NT2/D1 (cell line): ENCODE results near the gene DGCR6L.

Experiments used
- DNase-seq: peaks from one replicate; pipeline ENCODE4 v3.0.0-alpha.2; 2011; ENCODE audit warnings: low read depth, low spot score
- H3K27me3 ChIP-seq: 2 replicates; pipeline ENCODE4 v1.6.0; 2011; ENCODE audit warnings: mild to moderate bottlenecking; ENCODE audit not compliant: insufficient read length, insufficient read depth
- H3K36me3 ChIP-seq: 2 replicates; pipeline ENCODE4 v1.6.1; 2011; ENCODE audit warnings: mild to moderate bottlenecking, low read length, mixed read lengths; ENCODE audit not compliant: insufficient read depth, insufficient read length
- H3K4me1 ChIP-seq: 2 replicates; pipeline ENCODE4 v1.5.1; 2011; ENCODE audit not compliant: insufficient read depth, insufficient read length
- H3K4me3 ChIP-seq: 2 replicates; pipeline ENCODE4 v1.5.1; 2011; ENCODE audit warnings: low read depth; ENCODE audit not compliant: insufficient read length
- H3K9ac ChIP-seq: 2 replicates; pipeline ENCODE4 v1.6.0; 2011; ENCODE audit warnings: low read depth; ENCODE audit not compliant: insufficient read length
- H3K9me3 ChIP-seq: 2 replicates; pipeline ENCODE4 v1.5.1; 2011; ENCODE audit warnings: mild to moderate bottlenecking, low read length; ENCODE audit not compliant: insufficient read depth
- SUZ12 ChIP-seq: IDR thresholded peaks from 2 replicates; pipeline ENCODE4 v1.6.1; 2011; ENCODE audit not compliant: insufficient read length, insufficient read depth; ENCODE audit errors: extremely low read depth
- YY1 ChIP-seq: IDR thresholded peaks from 2 replicates; pipeline ENCODE4 v1.6.1; 2011; ENCODE audit not compliant: insufficient read length, insufficient read depth
- ZNF274 ChIP-seq: IDR thresholded peaks from 2 replicates; pipeline ENCODE4 v1.6.1; 2011; ENCODE audit warnings: mild to moderate bottlenecking, low read depth, low read length

DGCR6L gene

GRCh38 chr22:20302438-20303228, 17.2 kb downstream of the DGCR6L start:
- no peak for DNase-seq
- Histone ChIP-seq H3K9me3 (no peaks in the 10 kb centered on the region), H3K36me3 (no peaks in the 10 kb centered on the region), H3K9ac (no peak overlapping the region), H3K4me3 (no peak overlapping the region), H3K4me1 (peaks cover 2% of the 10 kb centered on the region), H3K27me3 (peaks cover 35% of the 10 kb centered on the region)
- no peak for TF ChIP-seq ZNF274
- no peak for TF ChIP-seq SUZ12
- no peak for TF ChIP-seq YY1

GRCh38 chr22:20299746-20300136, 20.1 kb downstream of the DGCR6L start:
- TF ChIP-seq YY1 (no peak), ZNF274 (no peak), SUZ12 (no peak)
- no peak for DNase-seq
- no peaks in the 10 kb centered on the region for H3K9me3 ChIP-seq
- peaks cover 45% of the 10 kb centered on the region for H3K27me3 ChIP-seq
- peaks cover 2% of the 10 kb centered on the region for H3K4me1 ChIP-seq
- H3K36me3 ChIP-seq, result no peaks in the 10 kb centered on the region
- H3K4me3 ChIP-seq, result peak overlapping the region; percentile 43
- H3K9ac ChIP-seq, result peak overlapping the region; percentile 72

- DNase-seq, result peak; percentile 18
- TF ChIP-seq YY1 (no peak), SUZ12 (no peak), ZNF274 (no peak)
Observed at GRCh38 chr22:20298803-20299745, 20.8 kb downstream of the DGCR6L start.

GRCh38 chr22:20298110-20298802, 21.6 kb downstream of the DGCR6L start:
- no peaks in the 10 kb centered on the region for H3K36me3 ChIP-seq
- H3K4me3 ChIP-seq, result peak overlapping the region; percentile 40
- peaks cover 45% of the 10 kb centered on the region for H3K27me3 ChIP-seq
- DNase-seq, result no peak
- H3K4me1 ChIP-seq, result peaks cover 2% of the 10 kb centered on the region
- peak overlapping the region; percentile 64 for H3K9ac ChIP-seq
- H3K9me3 ChIP-seq, result no peaks in the 10 kb centered on the region
- no peak for TF ChIP-seq YY1
- TF ChIP-seq ZNF274, result no peak
- TF ChIP-seq SUZ12, result no peak

More at GRCh38 chr22:20298803-20299745, 20.8 kb downstream of the DGCR6L start:
- peak overlapping the region; percentile 64 for H3K9ac ChIP-seq
- no peaks in the 10 kb centered on the region for H3K36me3 ChIP-seq
- H3K9me3 ChIP-seq, result no peaks in the 10 kb centered on the region
- H3K27me3 ChIP-seq, result peaks cover 45% of the 10 kb centered on the region
- H3K4me1 ChIP-seq, result peaks cover 2% of the 10 kb centered on the region
- peak overlapping the region; percentile 43 for H3K4me3 ChIP-seq

GRCh38 chr22:20297414-20298109, 22.3 kb downstream of the DGCR6L start:
- H3K4me3 ChIP-seq, result no peak overlapping the region
- no peak for DNase-seq
- H3K27me3 ChIP-seq, result peaks cover 45% of the 10 kb centered on the region
- no peaks in the 10 kb centered on the region for H3K36me3 ChIP-seq
- no peak for TF ChIP-seq ZNF274
- H3K9ac ChIP-seq, result no peak overlapping the region
- no peaks in the 10 kb centered on the region for H3K4me1 ChIP-seq
- no peaks in the 10 kb centered on the region for H3K9me3 ChIP-seq

- no peaks in the 10 kb centered on the region for H3K36me3 ChIP-seq
- H3K27me3 ChIP-seq, result peaks cover 41% of the 10 kb centered on the region
- no peaks in the 10 kb centered on the region for H3K9me3 ChIP-seq
- no peak for TF ChIP-seq SUZ12
- TF ChIP-seq YY1, result no peak
- no peak for TF ChIP-seq ZNF274
- H3K4me3 ChIP-seq, result no peak overlapping the region
- no peak for DNase-seq
- peaks cover 1% of the 10 kb centered on the region for H3K4me1 ChIP-seq
- no peak overlapping the region for H3K9ac ChIP-seq
Observed at GRCh38 chr22:20296598-20296997, 23.3 kb downstream of the DGCR6L start.
